NCI-H146 (cell line): ENCODE results near the gene BAK1.
"Not testable (repeated sequence)": the region's sequence is repeated elsewhere in the genome, so short reads cannot be mapped to it uniquely, and the experiment has no call there.

Experiments
- DNase-seq: peaks from one replicate; lab custom pipeline; 2025; lab: John Stamatoyannopoulos, UW

The BAK1 gene

DNA sequence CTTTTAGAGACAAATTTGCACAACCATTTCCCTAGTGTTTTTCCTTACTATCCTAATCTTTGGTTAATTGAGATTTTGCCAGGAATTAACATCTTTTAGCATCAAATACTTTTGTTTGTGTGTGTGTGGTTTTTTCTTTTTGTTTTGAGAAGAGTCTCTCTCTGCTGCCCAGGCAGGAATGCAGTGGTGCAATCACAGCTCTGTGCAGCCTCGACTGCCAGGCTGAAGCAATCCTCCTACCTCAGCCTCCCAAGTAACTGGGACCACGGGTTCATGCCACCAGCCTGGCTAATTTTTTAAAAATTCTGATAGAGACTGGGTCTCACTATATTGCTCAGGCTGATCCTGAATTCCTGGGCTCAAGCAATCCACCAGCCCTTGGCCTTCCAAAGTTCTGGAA lies 28.5 kb downstream of the BAK1 start:
- DNase-seq = no peak

DNA sequence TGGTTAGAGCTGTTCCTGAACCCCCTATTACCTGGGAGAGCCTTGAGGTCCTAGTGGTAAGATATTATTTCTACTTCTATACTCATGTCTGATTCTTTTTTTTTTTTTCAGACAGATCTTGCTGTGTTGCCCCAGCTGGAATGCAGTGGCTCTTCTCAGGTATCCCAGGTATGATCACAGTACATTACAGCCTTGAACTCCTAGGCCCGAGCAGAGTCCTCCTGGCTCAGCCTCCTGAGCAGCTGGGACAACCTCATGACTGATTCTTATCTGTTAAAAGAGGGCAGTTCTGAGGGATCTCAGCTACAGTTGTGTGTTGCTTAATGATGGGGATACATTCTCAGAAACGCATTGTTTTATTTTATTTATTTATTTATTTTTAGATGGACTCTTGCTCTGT lies 30.2 kb downstream of the BAK1 start:
- DNase-seq = no peak

DNA sequence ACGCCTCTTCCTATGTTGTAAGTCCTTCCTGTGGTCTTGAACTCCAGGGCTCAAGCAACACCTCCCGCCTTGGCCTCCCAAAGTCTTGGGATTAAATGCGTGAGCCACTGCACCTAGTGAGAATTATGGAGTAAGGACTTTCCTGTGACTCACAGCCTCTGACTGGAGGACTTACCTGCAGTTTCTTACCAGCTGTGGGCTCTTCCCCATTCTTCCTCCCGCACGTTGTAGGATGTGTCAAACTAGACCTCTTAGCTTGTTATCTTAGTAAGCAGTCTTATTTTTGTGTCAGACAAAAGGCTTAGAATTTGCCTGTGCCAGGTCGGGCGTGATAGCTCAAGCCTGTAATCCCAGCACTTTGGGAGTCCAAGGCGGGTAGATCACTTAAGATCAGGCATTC lies 30.9 kb downstream of the BAK1 start:
- DNase-seq = no peak

DNA sequence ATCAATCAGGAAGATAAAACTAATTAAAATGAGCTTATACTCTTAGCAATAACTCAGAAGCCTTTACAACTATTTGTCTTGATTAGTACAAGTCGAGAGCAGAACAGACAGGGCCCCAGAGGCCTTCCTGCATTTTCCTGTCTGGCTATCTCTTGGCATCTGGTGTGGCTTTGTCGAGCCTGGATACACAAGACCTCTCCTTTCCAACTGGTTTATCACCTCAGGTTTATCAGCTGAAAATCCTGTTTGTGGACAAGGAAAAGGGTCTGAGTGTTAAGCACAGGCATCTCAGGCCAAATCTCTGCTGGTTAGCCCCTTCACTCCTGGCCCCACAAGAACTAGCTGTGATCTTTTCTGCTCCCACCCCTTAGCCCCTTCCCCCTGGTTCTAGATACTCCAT lies 32.6 kb downstream of the BAK1 start:
- DNase-seq = peak; percentile 16

DNA sequence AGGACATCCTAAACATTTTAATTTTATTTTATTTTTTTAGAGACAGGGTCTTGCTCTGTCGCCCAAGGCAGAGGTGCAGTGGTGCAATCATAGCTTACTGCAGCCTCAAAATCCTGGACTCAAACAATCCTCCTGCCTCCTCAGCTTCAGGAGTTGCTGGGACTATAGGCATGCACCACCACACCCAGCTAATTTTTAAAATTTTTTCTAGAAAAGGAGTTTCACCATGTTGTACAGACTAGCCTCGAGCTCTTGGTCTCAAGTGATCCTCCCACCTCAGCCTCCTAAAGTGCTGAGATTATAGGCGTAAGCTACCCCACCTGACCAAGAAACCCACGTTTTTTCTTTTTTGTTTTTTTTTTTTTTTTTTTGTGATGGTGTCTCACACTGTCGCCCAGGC lies 33.3 kb downstream of the BAK1 start:
- no peak for DNase-seq

DNA sequence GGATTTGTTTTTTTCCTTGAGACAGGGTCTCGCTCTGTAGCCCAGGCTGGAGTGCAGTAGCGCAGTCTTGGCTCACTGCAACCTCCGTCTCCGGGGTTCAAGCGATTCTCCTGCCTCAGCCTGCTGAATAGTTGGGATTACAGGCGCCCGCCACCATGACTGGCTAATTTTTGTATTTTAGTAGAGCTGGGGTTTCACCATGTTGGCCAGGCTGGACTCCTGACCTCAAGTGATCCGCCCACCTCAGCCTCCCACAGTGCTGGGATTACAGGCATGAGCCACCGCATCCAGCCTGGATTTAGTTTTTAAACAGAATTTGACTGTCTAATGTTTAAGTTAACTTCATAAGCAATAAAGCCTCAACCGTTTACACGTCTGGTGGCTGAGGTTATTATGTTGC lies 34.8 kb downstream of the BAK1 start:
- not testable (repeated sequence) for DNase-seq

DNA sequence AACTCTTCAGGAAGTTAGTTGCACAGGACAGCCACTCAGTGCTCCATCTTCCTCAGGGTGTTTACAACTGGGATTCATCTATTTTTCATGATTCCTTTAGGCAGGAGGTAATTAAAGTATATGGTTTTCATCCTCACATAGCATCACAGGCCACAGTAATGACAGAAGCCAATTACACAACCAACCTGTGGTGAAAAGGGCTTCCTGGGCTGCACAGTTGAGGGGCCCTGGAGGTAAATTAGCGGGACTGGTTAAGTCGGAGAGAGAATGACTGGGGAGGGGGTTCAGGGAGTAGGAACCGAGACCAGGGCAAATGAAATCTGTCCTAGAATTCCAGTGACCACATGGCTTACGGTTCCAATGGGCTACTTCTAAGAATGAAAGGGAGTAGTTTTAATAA lies 37.0 kb downstream of the BAK1 start:
- DNase-seq = no peak

DNA sequence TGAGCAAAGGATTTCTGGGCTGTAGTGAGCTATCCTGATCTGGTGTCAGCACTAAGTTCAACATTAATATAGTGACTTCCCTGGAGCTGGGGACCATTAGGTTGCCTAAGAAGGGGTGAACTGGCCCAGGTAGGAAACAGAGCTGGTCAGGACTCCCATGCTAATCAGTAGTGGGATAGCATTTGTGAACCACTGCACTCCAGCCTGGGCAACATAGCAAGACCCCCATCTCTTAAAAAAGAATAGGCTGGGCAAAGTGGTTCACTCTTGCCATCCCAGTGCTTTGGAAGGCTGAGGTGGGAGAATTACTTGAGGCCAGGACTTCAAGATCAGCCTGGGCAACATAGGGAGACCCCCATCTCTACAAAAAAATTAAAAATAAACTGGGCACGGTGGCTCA lies 39.3 kb downstream of the BAK1 start:
- DNase-seq = no peak

DNA sequence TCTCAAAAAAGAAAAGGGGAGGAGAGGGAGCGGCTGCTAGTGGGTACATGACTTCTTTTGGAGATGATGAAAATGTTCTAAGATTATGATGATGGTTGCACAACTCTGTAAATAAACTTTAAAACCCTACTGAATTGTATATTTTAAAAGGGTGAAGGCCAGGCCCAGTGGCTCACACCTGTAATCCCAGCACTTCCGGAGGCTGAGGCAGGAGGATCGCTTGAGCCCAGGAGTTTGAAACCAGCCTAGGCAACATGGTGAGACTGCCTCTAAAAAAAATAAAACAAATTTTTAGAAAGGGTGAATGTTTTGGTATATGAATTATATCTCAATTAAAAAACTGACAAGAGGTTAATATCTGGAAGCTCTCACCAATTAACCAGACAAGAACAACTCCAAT lies 45.4 kb downstream of the BAK1 start:
- no peak for DNase-seq

DNA sequence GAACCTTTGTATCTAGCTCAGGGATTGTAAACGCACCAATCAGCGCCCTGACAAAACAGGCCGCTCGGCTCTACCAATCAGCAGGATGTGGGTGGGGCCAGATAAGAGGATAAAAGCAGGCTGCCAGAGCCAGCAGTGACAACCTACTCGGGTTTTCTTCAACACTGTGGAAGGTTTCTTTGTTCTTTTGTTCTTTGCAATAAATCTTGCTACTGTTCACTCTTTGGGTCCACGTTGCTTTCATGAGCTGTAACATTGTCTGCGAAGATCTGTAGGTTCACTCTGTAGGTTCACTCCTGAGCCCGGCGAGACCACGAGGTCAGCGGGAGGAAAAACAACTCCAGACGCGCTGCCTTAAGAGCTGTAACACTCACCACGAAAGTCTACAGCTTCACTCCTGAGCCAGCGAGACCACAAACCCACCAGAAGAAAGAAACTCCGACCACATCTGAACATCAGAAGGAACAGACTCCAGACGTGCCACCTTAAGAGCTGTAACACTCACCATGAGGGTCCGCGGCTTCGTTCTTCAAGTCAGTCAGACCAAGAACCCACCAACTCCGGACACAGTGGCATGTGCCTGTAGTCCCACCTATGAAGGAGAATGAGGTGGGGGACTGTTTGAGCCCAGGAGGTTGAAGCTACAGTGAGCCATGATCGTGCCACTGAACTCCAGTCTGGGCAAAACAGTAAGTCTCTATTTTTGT lies 46.8 kb downstream of the BAK1 start:
- DNase-seq = not testable (repeated sequence)

DNA sequence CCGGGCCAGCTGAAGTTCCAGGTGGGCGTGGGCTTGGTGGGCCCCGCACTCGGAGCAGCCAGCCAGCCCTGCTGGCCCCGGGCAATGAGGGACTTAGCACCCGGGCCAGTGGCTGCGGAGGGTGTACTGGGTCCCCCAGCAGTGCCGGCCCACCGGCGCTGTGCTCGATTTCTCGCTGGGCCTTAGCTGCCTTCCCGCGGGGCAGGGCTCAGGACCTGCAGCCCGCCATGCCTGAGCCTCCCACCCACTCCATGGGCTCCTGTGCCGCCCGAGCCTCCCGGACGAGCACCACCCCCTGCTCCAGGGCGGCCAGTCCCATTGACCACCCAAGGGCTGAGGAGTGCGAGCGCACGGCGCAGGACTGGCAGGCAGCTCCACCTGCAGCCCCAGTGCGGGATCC lies 47.6 kb downstream of the BAK1 start:
- not testable (repeated sequence) for DNase-seq

DNA sequence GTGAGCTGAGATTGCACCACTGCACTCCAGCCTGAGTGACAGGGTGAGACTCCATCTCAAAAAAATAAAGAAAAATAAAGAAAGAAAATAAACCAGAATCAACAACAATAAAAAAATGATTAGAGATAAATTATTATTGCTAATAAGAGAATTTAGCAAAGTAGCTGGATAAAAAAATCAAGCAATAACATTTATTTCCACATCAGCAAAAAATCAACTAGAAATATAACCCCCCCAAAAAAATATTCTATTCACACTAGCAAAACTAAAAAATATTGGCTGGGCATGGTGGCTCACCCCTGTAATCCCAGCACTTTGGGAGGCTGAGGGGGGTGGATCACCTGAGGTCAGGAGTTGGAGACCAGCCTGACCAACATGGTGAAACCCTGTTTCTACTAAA lies 49.5 kb downstream of the BAK1 start:
- DNase-seq = not testable (repeated sequence)
